Mesothelial cell of epicardium (in vitro differentiated cells): ENCODE data around the gene RALGAPA2. TPM values are rescaled to one million over a fixed set of nuclear protein-coding genes. Genes with fewer than 3 reads are reported as not detected.

Experiments used
- DNase-seq, 2 experiments: peaks; one replicate each; pipeline ENCODE4 v3.0.0; 2021; ENCODE audit warnings: low spot score in 2 of 2; ENCODE audit not compliant: unreplicated experiment in 2 of 2
- H3K27ac Mint-ChIP-seq: 2 replicates; pipeline ENCODE4 v1.8.0; 2021; ENCODE audit warnings: mixed read lengths
- H3K27me3 Mint-ChIP-seq: 2 replicates; pipeline ENCODE4 v1.8.0; 2021; ENCODE audit warnings: low read depth, mixed read lengths
- H3K36me3 Mint-ChIP-seq: 2 replicates; pipeline ENCODE4 v1.8.0; 2021; ENCODE audit warnings: mixed read lengths
- H3K4me1 Mint-ChIP-seq: 2 replicates; pipeline ENCODE4 v1.8.0; 2021; ENCODE audit warnings: mixed read lengths
- H3K4me3 Mint-ChIP-seq: 2 replicates; pipeline ENCODE4 v1.8.0; 2021; ENCODE audit warnings: mild to moderate bottlenecking, moderate library complexity, mixed read lengths
- H3K9me3 Mint-ChIP-seq: 2 replicates; pipeline ENCODE4 v1.8.0; 2021; ENCODE audit warnings: mixed read lengths
- CTCF ChIP-seq: fragments of 200-600 bp; sonication (generic); IDR thresholded peaks from one replicate; pipeline ENCODE4 v1.5.0; 2021; ENCODE audit warnings: antibody characterized with exemption; ENCODE audit not compliant: unreplicated experiment
- total RNA-seq: library from RNA; stranded (reverse); gene quantifications from 3 replicates; pipeline ENCODE4 v1.2.1, GENCODE V29; 2021

RALGAPA2 gene
- total RNA-seq, 1 donor from 2014 or later = 27.5 TPM

DNA sequence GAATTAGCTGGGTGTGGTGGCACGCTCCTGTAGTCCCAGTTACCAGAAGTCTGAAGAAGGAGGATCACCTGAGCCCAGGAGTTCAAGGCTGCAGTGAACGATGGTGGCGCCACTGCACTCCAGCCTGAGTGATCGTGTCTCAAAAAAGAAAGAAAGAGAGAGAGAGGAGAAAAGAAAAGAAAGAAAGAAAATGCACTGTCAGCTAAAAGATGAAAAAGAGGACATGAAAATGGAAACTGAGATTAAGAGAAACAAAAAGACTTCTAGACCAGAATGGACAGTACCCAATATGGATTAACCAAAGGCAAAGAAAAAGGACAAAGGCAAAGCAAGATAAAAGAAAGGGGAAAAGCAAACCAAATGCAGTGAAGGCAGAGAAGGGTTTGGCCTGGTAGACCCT lies 9.0 kb upstream of the RALGAPA2 start:
- Mint-ChIP-seq H3K4me3 (no peak overlapping the region), H3K4me1 (no peaks in the 10 kb centered on the region)
- TF ChIP-seq CTCF = no peak

DNA sequence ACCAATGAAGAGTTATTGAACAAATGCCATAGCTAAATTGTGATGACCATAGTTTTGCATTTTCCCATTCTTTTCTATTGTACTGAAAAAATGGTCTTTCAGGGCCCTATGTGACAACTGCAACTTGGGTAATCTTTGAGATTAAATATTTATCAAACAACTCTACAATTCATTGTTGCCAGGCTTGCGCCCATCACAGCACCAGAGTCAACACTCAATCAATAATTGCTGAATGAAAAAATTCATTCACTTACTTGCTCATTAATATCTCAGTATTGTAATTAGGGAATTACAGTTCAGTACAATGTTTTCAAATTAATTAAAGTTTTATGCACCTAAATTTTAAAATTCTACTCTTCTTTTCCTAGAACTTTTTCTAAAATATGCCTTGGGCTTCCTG lies 7.7 kb upstream of the RALGAPA2 start:
- H3K4me3 Mint-ChIP-seq = no peak overlapping the region
- DNase-seq = no peak
- H3K36me3 Mint-ChIP-seq = no peaks in the 10 kb centered on the region
- H3K27ac Mint-ChIP-seq = no peak overlapping the region
- H3K9me3 Mint-ChIP-seq = no peaks in the 10 kb centered on the region
- H3K4me1 Mint-ChIP-seq = no peaks in the 10 kb centered on the region
- no peaks in the 10 kb centered on the region for H3K27me3 Mint-ChIP-seq
- TF ChIP-seq CTCF = no peak

More for the DNA sequence above, 9.0 kb upstream of the RALGAPA2 start:
- DNase-seq = no peak
- Mint-ChIP-seq H3K36me3 (no peaks in the 10 kb centered on the region), H3K9me3 (no peaks in the 10 kb centered on the region), H3K27me3 (peaks cover 1% of the 10 kb centered on the region), H3K27ac (no peak overlapping the region)

DNA sequence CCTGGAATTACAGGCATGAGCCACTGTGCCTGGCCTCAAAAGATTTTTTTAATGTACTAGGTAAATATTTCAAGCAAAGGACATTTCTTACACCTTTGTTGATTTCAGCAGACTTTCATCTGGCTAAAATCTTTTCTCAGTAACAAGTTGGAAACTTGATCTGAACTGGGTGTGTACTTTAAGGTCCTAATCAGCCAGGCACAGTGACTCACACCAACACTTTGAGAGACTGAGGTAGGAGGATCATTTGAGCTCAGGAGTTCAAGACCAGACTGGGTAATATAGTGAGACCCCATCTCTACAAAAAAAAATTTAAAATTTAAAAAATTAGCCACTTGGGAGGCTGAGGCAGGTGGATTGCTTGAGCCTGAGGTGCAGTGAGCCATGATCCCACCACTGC lies 7.0 kb upstream of the RALGAPA2 start:
- Mint-ChIP-seq H3K27ac (no peak overlapping the region), H3K27me3 (no peaks in the 10 kb centered on the region), H3K4me3 (no peak overlapping the region), H3K9me3 (no peaks in the 10 kb centered on the region), H3K4me1 (no peaks in the 10 kb centered on the region), H3K36me3 (no peaks in the 10 kb centered on the region)
- no peak for TF ChIP-seq CTCF
- no peak for DNase-seq

DNA sequence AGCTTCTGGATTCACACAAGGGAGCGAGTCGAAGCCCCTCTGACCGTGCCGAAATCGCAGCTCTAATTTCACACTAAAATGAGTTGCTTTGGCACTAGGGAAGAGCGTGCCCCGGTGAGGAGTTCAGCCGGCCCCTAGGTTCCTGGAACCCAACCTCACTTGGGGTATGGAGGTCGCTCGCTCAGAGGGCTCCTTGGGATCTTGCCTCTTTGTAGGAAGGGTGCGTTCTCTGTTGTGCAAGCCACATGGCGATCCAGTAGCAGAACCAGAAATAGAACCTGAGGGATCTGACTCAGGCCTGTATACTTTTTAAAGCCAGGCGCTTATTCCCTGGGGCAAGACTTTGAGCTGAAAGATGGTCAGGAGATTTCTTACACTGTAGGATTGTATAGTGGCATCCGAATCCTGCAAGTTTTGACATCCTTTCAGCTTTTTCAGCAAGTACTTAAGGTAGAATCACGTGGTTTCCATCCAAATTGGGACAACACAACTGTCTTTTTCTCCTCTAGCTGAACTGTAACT lies 861 bp upstream of the RALGAPA2 start:
- TF ChIP-seq CTCF = no peak
- Mint-ChIP-seq H3K27me3 (no peaks in the 10 kb centered on the region), H3K4me3 (peak overlapping the region; percentile 80), H3K9me3 (no peaks in the 10 kb centered on the region), H3K36me3 (no peaks in the 10 kb centered on the region), H3K4me1 (peaks cover 25% of the 10 kb centered on the region), H3K27ac (peak overlapping the region; percentile 93)
- DNase-seq = no peak

DNA sequence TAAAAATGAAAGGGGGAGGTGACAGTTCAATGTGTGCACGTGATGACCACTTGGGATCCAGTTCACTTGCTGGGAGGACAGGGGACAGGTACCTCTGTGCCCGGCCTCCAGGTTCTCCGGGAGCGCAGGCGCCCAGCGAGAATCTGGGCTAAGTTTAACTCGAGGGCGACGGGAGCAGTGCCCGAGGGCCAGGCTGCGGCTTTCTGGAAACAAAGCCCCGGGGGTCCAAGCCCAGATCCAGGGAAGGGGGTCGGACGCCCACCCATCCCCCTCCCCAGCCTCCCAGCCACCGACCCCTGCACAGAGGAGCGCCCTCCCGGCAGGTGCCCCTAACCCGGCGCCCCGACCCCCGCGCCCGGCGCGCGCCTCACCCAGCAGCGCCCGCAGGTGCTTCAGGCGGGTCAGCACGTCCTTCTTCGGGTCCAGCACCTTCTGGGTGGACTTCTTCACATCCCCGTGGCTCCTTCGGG lies 405 bp downstream of the RALGAPA2 start:
- DNase-seq = peak in 1 of 2 experiments; percentile 45
- no peaks in the 10 kb centered on the region for H3K9me3 Mint-ChIP-seq
- no peak for TF ChIP-seq CTCF
- H3K4me3 Mint-ChIP-seq = peak overlapping the region; percentile 80
- no peaks in the 10 kb centered on the region for H3K36me3 Mint-ChIP-seq
- H3K27me3 Mint-ChIP-seq = no peaks in the 10 kb centered on the region
- H3K4me1 Mint-ChIP-seq = peaks cover 25% of the 10 kb centered on the region
- peak overlapping the region; percentile 45 for H3K27ac Mint-ChIP-seq

- H3K27me3 Mint-ChIP-seq = no peaks in the 10 kb centered on the region
- no peaks in the 10 kb centered on the region for H3K9me3 Mint-ChIP-seq
- H3K27ac Mint-ChIP-seq = peak overlapping the region; percentile 45
- no peaks in the 10 kb centered on the region for H3K36me3 Mint-ChIP-seq
- DNase-seq = no peak
- peaks cover 25% of the 10 kb centered on the region for H3K4me1 Mint-ChIP-seq
- H3K4me3 Mint-ChIP-seq = peak overlapping the region; percentile 80
- TF ChIP-seq CTCF = no peak
These were observed 1.0 kb downstream of the RALGAPA2 start for GRCh38 chr20:20711413-20711812.
